ENCODE measurements around the gene C1GALT1.
"Not testable (repeated sequence)": the region's sequence is repeated elsewhere in the genome, so short reads cannot be mapped to it uniquely, and the experiment has no call there.

C1GALT1 gene

DNA sequence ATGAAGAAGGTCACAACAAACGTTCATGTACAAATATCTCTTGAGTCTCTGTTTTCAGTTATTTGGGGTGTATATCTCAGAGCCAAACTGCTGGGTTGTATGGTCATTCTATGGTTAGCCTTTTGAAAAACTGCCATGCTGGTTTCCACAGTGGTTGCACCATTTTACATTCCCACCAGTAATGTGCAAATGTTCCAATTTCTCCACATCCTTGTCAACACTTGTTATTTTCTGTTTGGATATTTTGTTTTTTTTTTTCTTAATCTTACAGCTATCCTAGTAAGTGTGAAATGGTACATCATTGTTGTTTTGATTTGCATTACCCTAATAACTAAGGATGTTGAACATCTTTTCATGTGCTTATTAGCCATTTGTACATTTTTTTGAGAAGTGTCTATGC is 13.0 kb upstream of the C1GALT1 start:
- no peak for DNase-seq (ENCODE audit: low read depth in 2 of 2)

- DNase-seq (ENCODE audit: low read depth in 2 of 2): no peak
Measured at GRCh38 chr7:7173956-7174632, 8.2 kb upstream of the C1GALT1 start.

GRCh38 chr7:7175075-7175695 is 7.2 kb upstream of the C1GALT1 start:
- no peak for DNase-seq (ENCODE audit: low read depth in 2 of 2)

- no peak for DNase-seq (ENCODE audit: low read depth in 2 of 2)
Measured at GRCh38 chr7:7176406-7177043, 5.8 kb upstream of the C1GALT1 start.

- no peak for DNase-seq (ENCODE audit: low read depth in 2 of 2)
Measured at GRCh38 chr7:7177044-7177517, 5.3 kb upstream of the C1GALT1 start.

GRCh38 chr7:7178081-7178480 is 4.3 kb upstream of the C1GALT1 start:
- DNase-seq (ENCODE audit: low read depth in 2 of 2): no peak

- DNase-seq (ENCODE audit: low read depth in 2 of 2): no peak
Measured at GRCh38 chr7:7178906-7179305, 3.4 kb upstream of the C1GALT1 start.

- DNase-seq (ENCODE audit: low read depth in 2 of 2): no peak
Measured at GRCh38 chr7:7180725-7181449, 1.5 kb upstream of the C1GALT1 start.

DNA sequence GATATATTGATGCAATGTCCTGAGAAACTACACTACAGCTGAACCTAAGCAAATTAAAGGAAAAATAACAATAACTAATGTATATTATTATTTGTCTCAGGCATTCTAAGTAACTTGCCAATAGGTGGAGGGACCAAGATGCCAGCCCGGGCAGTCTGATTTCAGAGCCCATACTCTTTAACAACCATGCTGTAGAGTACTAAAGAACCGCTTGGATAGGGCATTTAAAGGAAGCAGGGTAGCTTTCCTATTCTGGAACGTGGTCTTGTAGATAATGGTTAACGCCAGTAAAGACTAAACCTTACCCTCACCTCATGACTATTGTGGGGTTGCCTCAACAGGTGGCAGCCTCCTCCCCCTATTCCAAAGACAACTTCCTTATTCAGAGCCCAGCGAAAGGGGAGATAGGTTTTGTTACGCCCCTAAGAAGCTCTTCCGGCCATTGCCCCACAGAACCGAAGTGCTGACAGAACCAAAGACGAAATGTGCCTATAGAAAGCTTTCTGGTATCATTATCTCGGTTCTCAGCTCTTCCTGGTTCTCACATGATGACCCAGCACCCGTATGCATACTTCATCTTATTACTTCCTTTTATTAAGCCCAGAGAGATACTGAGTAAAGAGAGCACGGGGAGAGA is 707 bp upstream of the C1GALT1 start:
- DNase-seq (ENCODE audit: low read depth in 2 of 2): peak in 1 of 2 donors; percentile 4

DNA sequence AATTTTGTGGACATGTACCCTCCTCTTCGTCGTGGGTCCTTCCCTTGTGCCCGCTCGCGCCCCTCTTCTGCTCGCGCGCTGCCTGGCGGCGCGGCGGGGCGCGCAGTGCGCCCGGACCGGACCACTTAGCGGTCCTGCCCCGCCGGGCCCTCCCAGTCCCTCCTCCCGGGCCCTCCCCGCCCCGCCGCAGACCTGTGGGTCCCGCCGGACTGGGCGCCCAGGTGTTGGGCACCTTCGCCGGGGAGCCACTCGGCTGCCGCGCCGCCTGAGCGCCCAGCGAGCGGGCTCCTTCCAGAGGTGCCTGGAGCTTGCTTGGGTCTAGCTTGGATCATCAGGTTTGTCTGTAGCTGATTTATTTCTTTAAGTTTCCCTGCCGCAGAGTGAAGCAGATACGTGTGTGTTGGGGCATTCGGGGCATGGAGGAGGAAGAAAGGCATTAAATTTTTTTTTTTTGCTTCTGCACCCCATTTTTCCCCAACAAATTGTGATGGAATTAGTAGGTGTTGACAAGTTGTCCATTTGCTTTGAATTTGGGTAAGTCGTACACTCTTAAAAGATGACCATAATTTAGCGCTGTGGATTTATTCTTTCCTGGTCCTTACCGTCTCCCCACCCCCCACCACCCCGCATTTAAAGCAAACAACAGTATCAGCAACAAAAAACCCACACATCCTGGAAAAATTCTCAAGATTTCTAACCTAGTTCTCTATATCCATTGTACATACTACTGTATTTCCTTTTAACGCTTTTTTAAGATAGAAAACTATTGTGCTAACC is 905 bp downstream of the C1GALT1 start:
- peak; percentile 10 to 37 for DNase-seq (ENCODE audit: low read depth in 2 of 2)

- no peak for DNase-seq (ENCODE audit: low read depth in 2 of 2)
Measured at GRCh38 chr7:7183838-7184463, 1.6 kb downstream of the C1GALT1 start.

DNA sequence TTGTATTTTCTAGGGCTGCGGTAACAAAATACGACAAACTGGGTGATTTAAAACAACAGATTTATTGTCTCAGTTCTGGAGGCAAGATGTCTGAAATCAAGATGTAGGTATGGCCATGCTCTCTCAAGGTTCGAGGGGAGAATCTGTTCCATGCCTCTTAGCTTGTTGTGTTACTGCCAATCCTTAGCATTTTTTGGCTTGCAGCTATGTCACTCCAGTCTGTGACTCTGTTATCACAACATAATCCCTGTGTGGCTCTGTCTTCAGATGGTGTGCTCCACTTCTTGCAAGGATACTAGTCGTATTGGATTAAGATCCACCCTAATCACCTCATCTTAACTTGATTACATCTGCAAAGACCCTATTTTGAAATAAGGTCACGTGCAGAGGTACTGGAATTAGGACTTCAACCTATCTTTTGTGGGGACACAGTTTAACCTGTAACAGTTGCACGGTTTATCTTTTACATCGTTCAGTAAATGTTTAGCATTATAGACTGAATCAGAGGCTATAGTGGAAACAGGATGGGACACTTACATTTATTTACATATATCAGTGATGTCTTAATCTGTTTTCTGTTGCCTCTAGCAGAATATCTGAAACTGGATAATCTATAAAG is 3.1 kb downstream of the C1GALT1 start:
- no peak for DNase-seq (ENCODE audit: low read depth in 2 of 2)

GRCh38 chr7:7188091-7188490 is 5.7 kb downstream of the C1GALT1 start:
- DNase-seq (ENCODE audit: low read depth in 2 of 2): no peak

- no peak for DNase-seq (ENCODE audit: low read depth in 2 of 2)
Measured at GRCh38 chr7:7188742-7189141, 6.4 kb downstream of the C1GALT1 start.

- DNase-seq (ENCODE audit: low read depth in 2 of 2): no peak
Measured at GRCh38 chr7:7190142-7190541, 7.8 kb downstream of the C1GALT1 start.

- no peak for DNase-seq (ENCODE audit: low read depth in 2 of 2)
Measured at GRCh38 chr7:7191137-7191536, 8.8 kb downstream of the C1GALT1 start.

GRCh38 chr7:7192798-7193788 is 10.7 kb downstream of the C1GALT1 start:
- not testable (repeated sequence) for DNase-seq (ENCODE audit: low read depth in 2 of 2)

- not testable (repeated sequence) for DNase-seq (ENCODE audit: low read depth in 2 of 2)
Measured at GRCh38 chr7:7199592-7199991, 17.2 kb downstream of the C1GALT1 start.

- DNase-seq (ENCODE audit: low read depth in 2 of 2): not testable (repeated sequence)
Measured at GRCh38 chr7:7200255-7200654, 17.9 kb downstream of the C1GALT1 start.

All from stimulated activated CD8-positive, alpha-beta memory T cell treated with anti-CD3 and anti-CD28 coated beads, Interleukin-15, amount 100 ng/mL, for 4 hours (primary cell).